Right lobe of liver (tissue), 4 donors: Measurements from ENCODE around the gene RELN.

Experiments used
- POLR2A ChIP-seq: fragments of 450-650 bp; IDR thresholded peaks from one replicate; pipeline ENCODE4 v1.6.1; 2017; ENCODE audit warnings: antibody characterized with exemption, mild to moderate bottlenecking
- TF ChIP-seq, protein P1 (sequence below), 4 donors: fragments of 200-600 bp in 3 of 4; fragments of 450-650 bp in 1 of 4; IDR thresholded peaks; one replicate each; pipeline versions ENCODE4 v1.5.1 to v1.8.0; 2016 to 2022; ENCODE audit warnings: antibody characterized with exemption in 4 of 4, mild to moderate bottlenecking in 2 of 4
- donor health status: DM: no; HTN: no; CAD: no.
- donor health status: DM: no; HTN: no; CAD: no.
- donor health status: DM: no; HTN: yes; CAD: no.

GRCh38 chr7:103887853-103888602 lies 101.4 kb downstream of the RELN start:
- TF ChIP-seq, protein P1, sequence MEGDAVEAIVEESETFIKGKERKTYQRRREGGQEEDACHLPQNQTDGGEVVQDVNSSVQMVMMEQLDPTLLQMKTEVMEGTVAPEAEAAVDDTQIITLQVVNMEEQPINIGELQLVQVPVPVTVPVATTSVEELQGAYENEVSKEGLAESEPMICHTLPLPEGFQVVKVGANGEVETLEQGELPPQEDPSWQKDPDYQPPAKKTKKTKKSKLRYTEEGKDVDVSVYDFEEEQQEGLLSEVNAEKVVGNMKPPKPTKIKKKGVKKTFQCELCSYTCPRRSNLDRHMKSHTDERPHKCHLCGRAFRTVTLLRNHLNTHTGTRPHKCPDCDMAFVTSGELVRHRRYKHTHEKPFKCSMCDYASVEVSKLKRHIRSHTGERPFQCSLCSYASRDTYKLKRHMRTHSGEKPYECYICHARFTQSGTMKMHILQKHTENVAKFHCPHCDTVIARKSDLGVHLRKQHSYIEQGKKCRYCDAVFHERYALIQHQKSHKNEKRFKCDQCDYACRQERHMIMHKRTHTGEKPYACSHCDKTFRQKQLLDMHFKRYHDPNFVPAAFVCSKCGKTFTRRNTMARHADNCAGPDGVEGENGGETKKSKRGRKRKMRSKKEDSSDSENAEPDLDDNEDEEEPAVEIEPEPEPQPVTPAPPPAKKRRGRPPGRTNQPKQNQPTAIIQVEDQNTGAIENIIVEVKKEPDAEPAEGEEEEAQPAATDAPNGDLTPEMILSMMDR (IDR thresholded peaks at IDR 0.05), result no peak
- no peak for TF ChIP-seq POLR2A
